Activated CD4-positive, alpha-beta T cell treated with anti-CD3 and anti-CD28 coated beads, Interleukin-2, amount 50 U/mL, for 48 hours (primary cell): ENCODE measurements around the gene SLC12A3.

ENCODE experiments used
- DNase-seq, 2 experiments: peaks; one replicate each; pipeline ENCODE4 v3.0.0-alpha.2; 2020

The SLC12A3 gene

GRCh38 chr16:56864960-56865359 is at the start of gene SLC12A3:
SLC12A3 (plus strand) TSS chr16:56865207; CDS start chr16:56865236, 29 bp downstream.
- DNase-seq, result no peak

DNA sequence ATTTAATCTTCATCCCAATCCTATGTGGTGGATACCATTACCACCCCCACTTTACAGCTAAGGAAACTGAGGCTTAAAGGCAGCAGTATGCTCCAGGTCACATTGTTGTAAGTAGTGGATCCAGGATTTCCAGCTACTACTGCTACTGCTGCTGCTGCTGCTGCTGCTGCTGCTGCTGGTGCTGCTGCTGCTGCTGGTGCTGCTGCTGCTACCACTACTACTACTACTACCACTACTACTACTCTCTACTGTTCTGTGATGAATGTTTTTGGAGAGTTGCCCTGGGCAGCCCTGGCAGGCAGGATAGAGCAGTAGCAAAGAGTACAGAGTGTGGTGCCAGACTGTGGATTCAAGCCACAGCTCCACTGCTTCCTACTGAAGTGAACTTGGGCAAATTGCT is 49.3 kb upstream of the SLC12A3 start:
- DNase-seq, result no peak

DNA sequence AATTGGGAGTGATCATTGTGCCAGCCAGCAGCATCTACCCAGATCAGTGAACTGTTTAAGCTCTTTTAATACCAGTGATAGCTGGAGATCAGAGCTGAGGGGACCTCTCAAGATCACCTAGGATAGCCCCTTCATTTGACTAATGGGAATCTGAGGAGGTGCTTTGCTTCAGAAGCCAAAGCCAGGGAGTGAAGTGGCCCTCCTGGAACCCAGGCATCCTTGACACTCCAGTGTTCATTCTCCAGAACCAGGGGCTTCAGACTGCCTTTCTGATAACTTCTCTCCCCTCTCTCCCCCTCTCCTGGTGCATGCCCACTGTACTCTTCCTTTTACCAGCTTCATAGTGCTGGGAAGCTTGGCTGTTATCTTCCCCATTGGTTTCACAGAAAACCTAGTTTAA is 48.0 kb upstream of the SLC12A3 start:
- DNase-seq, result no peak

DNA sequence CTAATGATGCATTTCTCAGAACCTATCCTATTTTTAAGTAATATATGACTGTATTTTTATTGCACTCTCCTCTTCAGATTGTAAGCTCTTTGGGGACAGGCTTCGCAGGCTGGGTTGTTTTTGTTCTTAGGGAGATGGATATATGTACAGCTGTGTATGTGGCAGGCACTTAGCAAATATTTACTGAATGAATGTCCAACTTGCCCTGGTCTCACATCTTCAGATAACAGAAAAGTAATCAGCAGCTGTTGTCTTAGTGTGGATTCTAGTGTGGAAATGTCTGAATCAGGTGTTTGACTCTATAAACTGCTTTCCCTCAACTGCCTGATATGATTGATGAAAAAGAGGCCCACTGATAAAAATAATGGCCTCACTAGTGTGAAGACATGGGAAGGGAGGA is 47.1 kb upstream of the SLC12A3 start:
- DNase-seq, result no peak

DNA sequence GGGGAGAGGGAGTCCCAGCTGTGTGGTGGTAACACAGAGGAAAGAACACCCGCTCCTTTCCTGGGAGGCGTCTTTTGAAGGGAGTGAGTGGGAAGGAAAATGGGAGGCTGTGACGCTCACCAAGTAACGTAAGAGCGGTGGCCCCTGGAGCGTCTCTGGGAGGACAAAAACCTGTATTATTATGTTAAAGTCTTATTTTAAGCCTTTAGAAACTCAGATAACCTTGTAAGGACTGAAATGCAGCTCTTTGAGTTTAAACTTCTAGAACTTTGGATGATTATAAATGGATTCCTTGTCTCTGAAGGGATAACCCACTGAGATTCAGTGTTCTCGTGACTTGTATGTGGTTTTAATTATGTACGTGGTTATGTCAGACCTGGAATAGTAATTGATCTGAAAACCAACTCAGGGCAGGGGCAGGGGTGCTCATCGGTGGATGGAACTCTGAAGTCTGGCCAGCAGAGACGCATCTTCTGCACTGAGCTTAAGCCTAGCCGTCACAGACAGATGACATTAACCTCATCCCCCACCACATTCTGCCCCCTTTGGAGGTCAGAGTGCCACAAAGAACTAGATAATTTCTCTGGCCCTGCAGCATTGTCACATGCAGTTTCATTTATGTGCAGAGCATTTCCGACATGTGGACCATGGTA is 41.8 kb upstream of the SLC12A3 start:
- DNase-seq, result no peak

GRCh38 chr16:56824331-56824730 is 40.7 kb upstream of the SLC12A3 start:
- DNase-seq, result no peak

DNA sequence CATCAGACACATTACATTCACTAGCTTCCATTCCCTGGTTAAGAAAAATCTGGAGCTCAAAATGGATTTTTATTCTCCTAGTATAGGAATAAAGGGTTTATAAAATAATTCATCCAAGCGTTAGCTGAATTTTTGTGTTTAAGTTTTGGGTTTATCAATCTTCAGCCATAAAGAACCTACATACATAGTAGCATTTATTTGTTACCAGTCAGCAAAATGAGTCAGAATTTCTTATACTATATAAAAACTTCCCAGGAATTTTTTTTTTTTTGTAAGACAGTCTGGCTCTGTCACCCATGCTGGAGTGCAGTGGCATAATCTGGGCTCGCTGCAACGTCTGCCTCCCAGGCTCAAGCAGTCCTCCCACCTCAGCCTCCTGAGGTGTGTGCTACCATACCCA is 40.2 kb upstream of the SLC12A3 start:
- no peak for DNase-seq

GRCh38 chr16:56825826-56826225 is 39.2 kb upstream of the SLC12A3 start:
- DNase-seq, result no peak

GRCh38 chr16:56828647-56829046 is 36.4 kb upstream of the SLC12A3 start:
- no peak for DNase-seq

- no peak for DNase-seq
Measured at GRCh38 chr16:56830669-56831068, 34.3 kb upstream of the SLC12A3 start.

DNA sequence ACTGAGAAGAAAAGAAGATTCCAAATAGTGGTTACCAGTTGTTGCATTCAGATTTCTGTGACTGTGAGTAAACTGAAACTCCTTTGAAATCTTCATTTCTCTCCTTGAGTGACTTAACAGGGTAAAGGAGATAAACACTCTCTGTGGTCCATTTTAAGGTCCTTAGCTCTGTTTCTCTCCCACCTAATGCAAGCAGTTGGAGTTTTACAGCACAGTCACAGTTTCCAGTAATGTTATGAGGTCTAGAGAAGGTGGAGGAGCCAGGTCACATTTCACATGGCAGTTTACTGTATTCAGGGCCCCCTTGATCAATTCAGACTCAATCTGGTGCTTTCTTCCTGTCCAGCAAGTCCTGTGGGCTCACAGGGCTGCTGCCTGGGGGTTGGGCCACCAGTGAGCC is 32.2 kb upstream of the SLC12A3 start:
- peak in 1 of 2 experiments; percentile 11 for DNase-seq

- peak in 1 of 2 experiments; percentile 34 for DNase-seq
Measured at GRCh38 chr16:56833243-56833970, 31.6 kb upstream of the SLC12A3 start.

DNA sequence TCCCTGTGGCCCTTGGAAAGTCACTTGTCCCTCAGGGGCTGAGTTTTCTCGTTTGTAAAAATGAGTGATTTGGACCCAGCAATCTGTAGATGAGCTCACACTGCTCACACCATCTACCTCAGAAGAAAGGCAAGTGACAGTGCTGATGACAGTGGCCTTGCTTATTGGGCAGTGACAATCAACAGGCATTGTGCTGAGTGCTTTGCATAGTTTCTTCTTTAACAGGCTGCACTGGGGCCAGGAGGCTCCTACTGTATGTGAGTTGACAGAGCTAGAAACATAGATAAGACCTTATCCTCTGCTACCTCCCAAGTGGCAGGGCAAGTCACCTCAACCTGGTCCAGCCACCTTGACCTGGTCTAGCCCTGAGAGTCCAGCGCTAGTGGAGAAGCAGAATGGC is 29.7 kb upstream of the SLC12A3 start:
- no peak for DNase-seq

GRCh38 chr16:56836410-56837230 is 28.4 kb upstream of the SLC12A3 start:
- no peak for DNase-seq

DNA sequence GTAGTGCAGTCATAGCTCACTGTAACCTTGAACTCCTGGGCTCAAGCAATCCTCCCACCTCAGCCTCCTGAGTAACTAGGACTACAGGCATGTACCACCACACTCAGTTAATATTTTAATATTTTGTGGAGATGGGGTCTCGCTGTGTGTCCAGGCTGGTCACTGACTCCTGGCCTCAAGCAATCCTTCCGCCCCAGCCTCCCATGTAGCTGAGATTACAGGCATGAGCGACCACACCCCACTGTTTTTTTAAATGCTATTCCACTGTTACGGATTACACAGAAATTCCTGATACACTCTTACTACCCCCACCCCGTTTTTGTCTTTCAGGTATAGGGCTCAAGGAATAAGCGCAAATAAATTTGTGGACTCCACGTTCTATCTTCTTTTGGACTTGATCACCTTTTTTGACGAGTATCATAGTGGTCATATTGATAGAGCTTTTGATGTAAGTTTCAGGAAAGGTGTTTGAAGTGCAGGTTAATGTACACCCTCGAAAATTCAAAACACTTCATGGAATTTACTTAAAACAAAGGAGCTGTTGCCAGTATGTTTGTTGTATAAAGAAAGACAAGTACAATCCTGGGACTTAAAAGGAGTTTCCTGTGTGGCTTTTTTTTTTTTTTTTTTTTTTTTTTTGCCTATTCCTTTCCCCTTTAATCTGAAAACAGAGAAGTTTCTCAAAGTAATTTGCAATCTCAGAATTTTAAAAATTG is 26.2 kb upstream of the SLC12A3 start:
- DNase-seq, result no peak

GRCh38 chr16:56841233-56841632 is 23.8 kb upstream of the SLC12A3 start:
- no peak for DNase-seq

GRCh38 chr16:56841659-56842058 is 23.3 kb upstream of the SLC12A3 start:
- DNase-seq, result no peak

- DNase-seq, result no peak
Measured at GRCh38 chr16:56842133-56842532, 22.9 kb upstream of the SLC12A3 start.

DNA sequence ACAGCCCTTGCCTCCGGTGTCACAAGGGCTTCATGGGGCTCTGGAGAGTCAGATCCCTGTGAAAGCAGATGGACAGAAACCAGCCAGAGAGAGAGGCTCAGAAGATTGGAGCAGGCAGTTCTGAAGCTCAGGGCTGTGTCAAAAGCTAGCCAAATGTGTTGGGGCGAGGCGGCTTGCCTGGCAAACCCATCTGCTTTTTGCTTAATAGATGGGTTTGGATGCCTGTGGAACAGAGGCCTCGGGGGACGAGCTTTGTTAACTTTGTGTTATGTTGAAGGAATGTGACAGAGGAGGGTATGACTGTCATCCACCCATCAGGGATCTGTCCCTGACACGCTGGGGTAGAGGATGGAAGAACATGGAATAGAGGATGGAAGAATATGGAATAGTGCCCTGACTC is 21.0 kb upstream of the SLC12A3 start:
- DNase-seq, result no peak

DNA sequence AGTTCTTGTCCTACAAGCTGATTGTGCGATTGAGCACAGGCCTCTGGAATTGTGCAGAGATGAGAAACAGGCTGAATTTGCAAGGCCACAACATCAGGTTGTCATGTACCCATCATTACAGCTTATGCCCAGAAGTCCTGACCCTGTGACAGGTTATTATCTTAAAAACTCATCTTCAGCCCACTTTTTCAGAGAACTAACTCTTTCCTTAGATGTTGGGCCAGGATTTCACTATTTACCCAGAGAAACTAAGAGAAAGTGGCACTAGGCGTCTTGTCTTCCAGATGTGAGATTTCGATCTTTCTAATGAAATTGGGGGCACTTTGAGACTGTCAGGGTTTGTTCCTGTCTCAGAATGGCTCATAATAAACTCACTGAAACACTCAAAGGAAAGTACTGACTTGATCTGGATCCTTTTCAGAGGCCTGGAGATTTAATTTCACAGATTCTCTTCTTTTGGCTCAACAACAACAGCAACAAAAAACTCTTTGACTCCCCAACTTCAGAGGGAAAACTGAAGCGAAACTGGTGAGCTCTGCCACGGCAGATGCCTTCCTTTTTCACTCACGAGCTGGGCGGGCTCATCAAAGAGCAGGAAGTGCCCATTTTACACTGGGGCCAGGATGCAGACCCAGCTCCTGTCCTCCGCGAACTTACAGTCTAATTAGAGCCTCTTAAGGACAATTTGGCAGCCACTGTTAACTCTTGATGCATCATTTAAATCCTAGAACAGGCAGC is 17.7 kb upstream of the SLC12A3 start:
- DNase-seq, result peak in 1 of 2 experiments; percentile 29

- no peak for DNase-seq
Measured at GRCh38 chr16:56848029-56848936, 16.7 kb upstream of the SLC12A3 start.
